Measurements from ENCODE around the gene BAIAP2.

GRCh38 chr17:81046132-81046769, 11.3 kb downstream of the BAIAP2 start:
- TF ChIP-seq CTCF (conservative IDR thresholded peaks at IDR 0.05; ENCODE audit: low read length): no peak
- TF ChIP-seq EZH2phosphoT487 (IDR thresholded peaks at IDR 0.05; ENCODE audit: borderline replicate concordance): no peak

Measured in Loucy (cell line).